Hepatocyte (in vitro differentiated cells): Measurements from ENCODE around the gene OPN1LW. TPM values are rescaled to one million over a fixed set of nuclear protein-coding genes. Genes with fewer than 3 reads are reported as not detected.
"Not testable (repeated sequence)": the region's sequence is repeated elsewhere in the genome, so short reads cannot be mapped to it uniquely, and the experiment has no call there.

Source experiments
- DNase-seq: peaks from one replicate; pipeline ENCODE4 v3.0.0-alpha.2; 2016; ENCODE audit warnings: low spot score
- H2AFZ ChIP-seq: fragments of 200-600 bp; sonication (generic); 2 replicates; pipeline ENCODE4 v1.6.0; 2016; ENCODE audit warnings: antibody characterized with exemption, mild to moderate bottlenecking
- H3K27ac ChIP-seq: fragments of 200-600 bp; sonication (generic); 2 replicates; pipeline ENCODE4 v1.5.1; 2016; ENCODE audit warnings: mild to moderate bottlenecking
- H3K27me3 ChIP-seq: fragments of 200-600 bp; sonication (generic); 2 replicates; pipeline ENCODE4 v1.6.1; 2016
- H3K36me3 ChIP-seq: fragments of 200-600 bp; sonication (generic); replicated peaks from 2 replicates; pipeline ENCODE4 v1.5.1; 2016; ENCODE audit warnings: low read depth; ENCODE audit not compliant: insufficient read depth
- H3K4me1 ChIP-seq: fragments of 200-600 bp; sonication (generic); 2 replicates; pipeline ENCODE4 v1.5.1; 2016; ENCODE audit warnings: mild to moderate bottlenecking, moderate library complexity; ENCODE audit not compliant: insufficient read depth
- H3K4me2 ChIP-seq: fragments of 200-600 bp; sonication (generic); 2 replicates; pipeline ENCODE4 v1.6.0; 2016
- H3K4me3 ChIP-seq: fragments of 200-600 bp; sonication (generic); 2 replicates; pipeline ENCODE4 v1.5.1; 2016; ENCODE audit warnings: mild to moderate bottlenecking
- H3K79me2 ChIP-seq: fragments of 200-600 bp; sonication (generic); 2 replicates; pipeline ENCODE4 v1.6.0; 2017; ENCODE audit warnings: mild to moderate bottlenecking
- H3K9me2 ChIP-seq: fragments of 200-600 bp; sonication (generic); replicated peaks from 2 replicates; pipeline ENCODE4 v1.6.0; 2017; ENCODE audit warnings: mild to moderate bottlenecking; ENCODE audit not compliant: insufficient read depth
- H3K9me3 ChIP-seq: fragments of 200-600 bp; sonication (generic); 2 replicates; pipeline ENCODE4 v1.5.1; 2016; ENCODE audit warnings: low read depth, mild to moderate bottlenecking
- H4K20me1 ChIP-seq: fragments of 200-600 bp; sonication (generic); 2 replicates; pipeline ENCODE4 v1.6.0; 2016; ENCODE audit warnings: mild to moderate bottlenecking; ENCODE audit not compliant: insufficient read depth, poor library complexity, severe bottlenecking
- CTCF ChIP-seq: fragments of 200-600 bp; sonication (generic); IDR thresholded peaks from 2 replicates; pipeline ENCODE4 v1.5.1; 2016; ENCODE audit warnings: antibody characterized with exemption, mild to moderate bottlenecking; ENCODE audit not compliant: poor library complexity
- EZH2 ChIP-seq: fragments of 200-600 bp; sonication (generic); IDR thresholded peaks from 2 replicates; pipeline ENCODE4 v1.6.1; 2016; ENCODE audit warnings: antibody characterized with exemption, mild to moderate bottlenecking, borderline replicate concordance
- EZH2phosphoT487 ChIP-seq: fragments of 200-600 bp; sonication (generic); IDR thresholded peaks from one replicate; pipeline ENCODE4 v1.6.1; 2018; ENCODE audit warnings: antibody characterized with exemption, mild to moderate bottlenecking, low read depth, moderate library complexity; ENCODE audit not compliant: unreplicated experiment, severe bottlenecking
- WGBS: methylation state at CpG from one replicate; pipeline ENCODE4 v1.1.6; 2016; ENCODE audit warnings: low lambda C conversion rate; ENCODE audit errors: missing lambda C conversion rate; 5-methylcytosine and 5-hydroxymethylcytosine counted together
- polyA plus RNA-seq: library from polyadenylated mRNA; unstranded; fragments of >200 nt; fragmentation: Nextera tagmentation; extraction: Ambion mirVana; gene quantifications from 2 replicates; pipeline ENCODE4 v1.2.1, GENCODE V29; 2016
- total RNA-seq: library from RNA; depleted of rRNA; stranded (reverse); fragments of >200 nt; gene quantifications from 2 replicates; pipeline ENCODE4 v1.2.3, GENCODE V29; 2014

The OPN1LW gene
- total and polyA plus RNA-seq, 2 experiments from 2014 or later: not detected

- no peaks in the 10 kb centered on the region for H3K9me2 ChIP-seq
- H3K4me2 ChIP-seq: no peak overlapping the region
- no peaks in the 10 kb centered on the region for H3K27me3 ChIP-seq
- no peaks in the 10 kb centered on the region for H3K9me3 ChIP-seq
- no peaks in the 10 kb centered on the region for H4K20me1 ChIP-seq
- no peaks in the 10 kb centered on the region for H3K36me3 ChIP-seq
- H3K4me3 ChIP-seq: no peak overlapping the region
- H3K27ac ChIP-seq: no peak overlapping the region
- no peaks in the 10 kb centered on the region for H3K4me1 ChIP-seq
- no peak overlapping the region for H2AFZ ChIP-seq
- H3K79me2 ChIP-seq: no peaks in the 10 kb centered on the region
- WGBS: 86% methylated on average over 8 of the region's 8 CpGs
- TF ChIP-seq CTCF: no peak
- TF ChIP-seq EZH2phosphoT487: no peak
- TF ChIP-seq EZH2: no peak
- DNase-seq: no peak
Observed at GRCh38 chrX:154142386-154142785, 1.7 kb upstream of the OPN1LW start.

DNA sequence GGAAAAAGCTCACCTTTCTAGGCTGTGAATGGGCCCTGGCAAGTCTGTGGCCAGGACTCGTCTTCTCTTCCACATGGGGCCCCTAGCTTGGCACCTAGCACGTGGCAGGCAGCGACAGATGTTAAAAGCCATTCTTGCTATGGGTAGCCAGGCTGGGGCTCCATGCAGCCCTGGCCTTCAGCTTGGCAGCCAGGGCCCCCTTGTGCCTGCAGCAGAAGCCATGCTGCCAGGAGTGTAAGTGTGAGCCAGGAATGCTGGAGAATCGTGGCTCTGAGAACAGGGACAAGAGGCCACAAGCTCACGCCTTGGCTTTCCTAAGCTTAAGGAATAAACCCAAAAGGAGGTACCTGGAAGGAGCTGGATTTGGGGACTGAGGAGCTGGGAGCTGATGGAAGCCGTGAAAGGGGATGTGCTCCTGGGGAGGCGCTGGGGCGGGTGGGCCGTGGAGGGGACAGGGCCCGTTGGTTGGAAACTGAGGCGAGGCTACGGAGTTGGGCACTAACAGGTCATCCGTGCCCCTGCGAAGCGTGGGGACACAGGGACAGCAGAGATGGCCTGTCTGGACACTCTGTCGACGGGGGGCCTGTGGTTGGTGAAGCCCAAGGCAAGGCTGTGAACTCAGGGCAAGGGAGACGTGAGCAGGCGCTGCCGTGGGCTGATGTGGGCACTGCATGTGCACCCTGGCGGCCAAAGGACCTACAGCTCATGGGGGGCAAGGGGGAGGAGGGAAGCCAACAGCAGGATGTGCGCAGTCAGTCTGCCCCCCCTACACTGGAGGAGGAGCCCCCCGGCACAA lies 895 bp upstream of the OPN1LW start:
- H3K4me2 ChIP-seq: no peak overlapping the region
- 87% methylated on average over 22 of the region's 23 CpGs for WGBS
- H3K27me3 ChIP-seq: no peaks in the 10 kb centered on the region
- H3K9me3 ChIP-seq: no peaks in the 10 kb centered on the region
- H3K4me3 ChIP-seq: no peak overlapping the region
- H3K36me3 ChIP-seq: no peaks in the 10 kb centered on the region
- H3K79me2 ChIP-seq: no peaks in the 10 kb centered on the region
- H3K27ac ChIP-seq: no peak overlapping the region
- no peak for DNase-seq
- no peaks in the 10 kb centered on the region for H3K9me2 ChIP-seq
- H4K20me1 ChIP-seq: no peaks in the 10 kb centered on the region
- no peaks in the 10 kb centered on the region for H3K4me1 ChIP-seq
- H2AFZ ChIP-seq: no peak overlapping the region
- TF ChIP-seq EZH2phosphoT487 (no peak), EZH2 (no peak), CTCF (no peak)

- not testable (repeated sequence) for H3K9me3 ChIP-seq, H3K4me1 ChIP-seq, H4K20me1 ChIP-seq, H3K36me3 ChIP-seq, H3K9me2 ChIP-seq, DNase-seq, H3K27me3 ChIP-seq, H3K27ac ChIP-seq, H3K79me2 ChIP-seq, H3K4me3 ChIP-seq, H3K4me2 ChIP-seq, H2AFZ ChIP-seq
- WGBS: 75% methylated on average over 2 of the region's 6 CpGs
Observed at GRCh38 chrX:154151030-154151429, 7.0 kb downstream of the OPN1LW start.

GRCh38 chrX:154156221-154156620 lies 12.2 kb downstream of the OPN1LW start:
- H4K20me1 ChIP-seq, H3K9me2 ChIP-seq, H3K79me2 ChIP-seq, DNase-seq, H3K4me3 ChIP-seq, H3K4me2 ChIP-seq, H2AFZ ChIP-seq, H3K27ac ChIP-seq, H3K9me3 ChIP-seq, H3K27me3 ChIP-seq, H3K36me3 ChIP-seq, H3K4me1 ChIP-seq: not testable (repeated sequence)
- WGBS: 95% methylated on average over 9 of the region's 11 CpGs

DNA sequence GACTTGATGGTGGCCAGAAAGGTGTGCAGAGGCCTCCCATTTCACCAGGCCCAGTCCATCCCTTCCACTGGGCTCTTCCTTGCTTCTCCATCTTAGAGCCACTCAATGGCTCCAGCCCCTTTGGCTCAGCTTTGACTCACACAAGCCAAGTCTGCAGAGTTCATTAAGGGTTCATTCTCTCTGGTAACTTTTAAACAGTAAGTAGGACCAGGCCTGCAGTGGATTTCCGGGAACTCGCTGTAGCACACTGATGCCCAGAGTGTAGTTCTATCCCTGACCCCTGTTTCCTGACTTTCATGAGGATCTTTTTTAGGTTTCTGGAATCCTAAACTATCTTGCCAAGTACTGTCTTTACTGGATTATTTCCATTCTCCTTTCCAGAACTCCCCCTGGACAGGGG lies 13.2 kb downstream of the OPN1LW start:
- H3K36me3 ChIP-seq, H3K27ac ChIP-seq, H3K9me2 ChIP-seq, H3K4me1 ChIP-seq, H3K4me3 ChIP-seq, H3K79me2 ChIP-seq, H3K9me3 ChIP-seq, H2AFZ ChIP-seq, H3K4me2 ChIP-seq, DNase-seq, H4K20me1 ChIP-seq, H3K27me3 ChIP-seq: not testable (repeated sequence)
- WGBS: no CpG with 5 or more reads among the region's 2 CpGs

DNA sequence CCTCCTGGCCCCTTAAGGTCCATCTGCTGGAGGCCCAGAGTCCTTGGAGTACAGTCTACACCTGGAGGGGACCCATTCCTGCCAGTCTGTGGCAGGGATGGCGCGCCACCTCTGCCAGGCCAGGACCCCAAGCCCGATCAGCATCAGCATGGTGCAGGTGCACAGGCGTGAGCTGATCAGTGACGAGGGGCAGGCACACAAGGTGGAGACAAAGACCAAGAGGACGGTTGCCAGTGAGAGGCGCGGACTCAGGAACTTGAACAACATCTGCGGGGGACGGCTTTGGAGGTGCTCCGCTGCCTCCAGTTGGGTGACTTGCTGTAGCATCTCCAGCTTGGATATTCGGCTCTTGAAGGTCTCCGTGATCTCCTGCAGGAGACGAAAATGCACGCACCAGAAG lies 15.3 kb downstream of the OPN1LW start:
- not testable (repeated sequence) for H3K4me3 ChIP-seq, H3K9me2 ChIP-seq, H4K20me1 ChIP-seq, H2AFZ ChIP-seq, DNase-seq, H3K79me2 ChIP-seq, H3K27ac ChIP-seq, H3K27me3 ChIP-seq, H3K4me1 ChIP-seq, H3K4me2 ChIP-seq, H3K36me3 ChIP-seq, H3K9me3 ChIP-seq
- WGBS: no CpG with 5 or more reads among the region's 15 CpGs

DNA sequence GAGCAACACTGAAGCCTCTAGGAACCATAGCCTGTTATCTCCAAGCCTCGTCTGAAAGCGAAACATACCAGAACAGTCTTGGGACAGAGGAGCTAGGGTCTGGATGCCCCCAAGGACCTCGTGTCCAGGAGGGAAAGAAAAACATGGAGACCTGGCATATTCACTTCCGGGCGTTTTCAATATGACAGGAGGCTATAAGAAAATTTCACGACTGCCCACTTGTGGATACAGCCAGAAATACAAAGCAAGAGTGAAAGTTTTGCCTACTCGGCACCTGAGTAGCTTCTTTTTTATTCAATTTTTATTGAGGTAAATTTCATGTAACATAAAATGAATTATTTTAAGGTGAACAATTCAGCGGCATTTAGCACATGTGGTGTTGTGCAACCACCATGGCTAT lies 20.9 kb downstream of the OPN1LW start:
- not testable (repeated sequence) for H3K36me3 ChIP-seq, DNase-seq, H3K79me2 ChIP-seq, H3K27ac ChIP-seq, H4K20me1 ChIP-seq, H3K4me1 ChIP-seq, H3K9me2 ChIP-seq, H3K9me3 ChIP-seq, H3K27me3 ChIP-seq, H3K4me2 ChIP-seq, H3K4me3 ChIP-seq, H2AFZ ChIP-seq
- no CpG with 5 or more reads among the region's 8 CpGs for WGBS
